Measurements from ENCODE around the gene GUK1. TPM values are rescaled to one million over a fixed set of nuclear protein-coding genes. Genes with fewer than 3 reads are reported as not detected.
"Not testable (repeated sequence)": the region's sequence is repeated elsewhere in the genome, so short reads cannot be mapped to it uniquely, and the experiment has no call there.

Gene GUK1
- total RNA-seq, 1 donor from 2014 or later: 101 TPM

GRCh38 chr1:228172591-228173527 is 32.8 kb downstream of the GUK1 start:
- no peak overlapping the region for H3K27ac Mint-ChIP-seq
- H3K36me3 Mint-ChIP-seq (ENCODE audit: insufficient read depth): no peaks in the 10 kb centered on the region

DNA sequence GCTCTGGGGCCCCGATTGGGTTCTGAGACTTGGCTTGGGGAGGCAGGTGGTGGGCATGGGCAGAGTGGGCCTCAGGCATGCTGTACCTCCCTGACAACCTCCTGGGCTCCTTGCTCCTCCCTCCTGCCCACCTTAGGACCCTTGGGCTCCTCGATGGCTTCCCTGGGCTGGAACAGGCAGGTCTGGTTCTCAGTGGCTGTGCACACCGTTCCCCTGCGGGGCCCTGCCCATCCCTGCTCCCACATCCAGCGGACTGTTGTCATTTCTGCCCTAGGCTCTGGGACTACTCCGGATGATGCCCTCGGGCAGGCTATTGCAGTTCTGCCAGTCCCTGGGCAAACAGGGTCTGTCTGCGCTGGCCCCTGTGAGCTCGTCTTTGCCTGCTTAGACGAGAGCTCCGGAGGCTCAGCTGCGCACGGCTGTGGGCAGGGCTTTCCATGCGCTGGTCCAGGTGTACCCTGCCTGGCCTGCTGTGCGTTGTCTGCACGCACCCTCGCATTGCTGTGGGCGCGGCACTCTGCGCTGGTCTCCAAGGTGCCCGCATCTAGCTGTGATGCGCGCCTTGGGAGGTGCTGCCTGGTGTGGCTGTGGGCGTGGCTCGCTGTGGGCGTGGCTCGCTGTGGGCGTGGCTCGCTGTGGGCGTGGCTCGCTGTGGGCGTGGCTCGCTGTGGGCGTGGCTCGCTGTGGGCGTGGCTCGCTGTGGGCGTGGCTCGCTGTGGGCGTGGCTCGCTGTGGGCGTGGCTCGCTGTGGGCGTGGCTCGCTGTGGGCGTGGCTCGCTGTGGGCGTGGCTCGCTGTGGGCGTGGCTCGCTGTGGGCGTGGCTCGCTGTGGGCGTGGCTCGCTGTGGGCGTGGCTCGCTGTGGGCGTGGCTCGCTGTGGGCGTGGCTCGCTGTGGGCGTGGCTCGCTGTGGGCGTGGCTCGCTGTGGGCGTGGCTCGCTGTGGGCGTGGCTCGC is 33.7 kb downstream of the GUK1 start:
- H3K27me3 Mint-ChIP-seq; H3K4me1 Mint-ChIP-seq (ENCODE audit: low read depth); H3K27ac Mint-ChIP-seq; H3K36me3 Mint-ChIP-seq (ENCODE audit: insufficient read depth); H3K4me3 Mint-ChIP-seq (ENCODE audit: low read depth); H3K9me3 Mint-ChIP-seq (ENCODE audit: low read depth); DNase-seq (ENCODE audit: low spot score, unreplicated experiment): not testable (repeated sequence)

More at GRCh38 chr1:228172591-228173527, 32.8 kb downstream of the GUK1 start:
- no peaks in the 10 kb centered on the region for H3K9me3 Mint-ChIP-seq (ENCODE audit: low read depth)
- H3K4me3 Mint-ChIP-seq (ENCODE audit: low read depth): no peak overlapping the region
- DNase-seq (ENCODE audit: low spot score, unreplicated experiment): no peak
- H3K27me3 Mint-ChIP-seq: no peaks in the 10 kb centered on the region
- TF ChIP-seq, protein P1, sequence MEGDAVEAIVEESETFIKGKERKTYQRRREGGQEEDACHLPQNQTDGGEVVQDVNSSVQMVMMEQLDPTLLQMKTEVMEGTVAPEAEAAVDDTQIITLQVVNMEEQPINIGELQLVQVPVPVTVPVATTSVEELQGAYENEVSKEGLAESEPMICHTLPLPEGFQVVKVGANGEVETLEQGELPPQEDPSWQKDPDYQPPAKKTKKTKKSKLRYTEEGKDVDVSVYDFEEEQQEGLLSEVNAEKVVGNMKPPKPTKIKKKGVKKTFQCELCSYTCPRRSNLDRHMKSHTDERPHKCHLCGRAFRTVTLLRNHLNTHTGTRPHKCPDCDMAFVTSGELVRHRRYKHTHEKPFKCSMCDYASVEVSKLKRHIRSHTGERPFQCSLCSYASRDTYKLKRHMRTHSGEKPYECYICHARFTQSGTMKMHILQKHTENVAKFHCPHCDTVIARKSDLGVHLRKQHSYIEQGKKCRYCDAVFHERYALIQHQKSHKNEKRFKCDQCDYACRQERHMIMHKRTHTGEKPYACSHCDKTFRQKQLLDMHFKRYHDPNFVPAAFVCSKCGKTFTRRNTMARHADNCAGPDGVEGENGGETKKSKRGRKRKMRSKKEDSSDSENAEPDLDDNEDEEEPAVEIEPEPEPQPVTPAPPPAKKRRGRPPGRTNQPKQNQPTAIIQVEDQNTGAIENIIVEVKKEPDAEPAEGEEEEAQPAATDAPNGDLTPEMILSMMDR (IDR thresholded peaks at IDR 0.05; ENCODE audit: unreplicated experiment): no peak
- no peaks in the 10 kb centered on the region for H3K4me1 Mint-ChIP-seq (ENCODE audit: low read depth)

GRCh38 chr1:228174482-228175315 is 34.6 kb downstream of the GUK1 start:
- no peaks in the 10 kb centered on the region for H3K36me3 Mint-ChIP-seq (ENCODE audit: insufficient read depth)
- DNase-seq (ENCODE audit: low spot score, unreplicated experiment): no peak
- no peaks in the 10 kb centered on the region for H3K4me1 Mint-ChIP-seq (ENCODE audit: low read depth)
- H3K4me3 Mint-ChIP-seq (ENCODE audit: low read depth): no peak overlapping the region
- H3K9me3 Mint-ChIP-seq (ENCODE audit: low read depth): no peaks in the 10 kb centered on the region
- no peak overlapping the region for H3K27ac Mint-ChIP-seq
- TF ChIP-seq, protein P1 (IDR thresholded peaks at IDR 0.05; ENCODE audit: unreplicated experiment): no peak
- H3K27me3 Mint-ChIP-seq: no peaks in the 10 kb centered on the region

- DNase-seq (ENCODE audit: low spot score, unreplicated experiment): no peak
- TF ChIP-seq, protein P1 (IDR thresholded peaks at IDR 0.05; ENCODE audit: unreplicated experiment): no peak
- Mint-ChIP-seq H3K4me3 (ENCODE audit: low read depth) (no peak overlapping the region), H3K36me3 (ENCODE audit: insufficient read depth) (no peaks in the 10 kb centered on the region), H3K4me1 (ENCODE audit: low read depth) (no peaks in the 10 kb centered on the region), H3K27me3 (no peaks in the 10 kb centered on the region), H3K27ac (no peak overlapping the region), H3K9me3 (ENCODE audit: low read depth) (no peaks in the 10 kb centered on the region)
Observed at GRCh38 chr1:228175316-228176023, 35.4 kb downstream of the GUK1 start.

- no peak overlapping the region for H3K27ac Mint-ChIP-seq
- no peaks in the 10 kb centered on the region for H3K36me3 Mint-ChIP-seq (ENCODE audit: insufficient read depth)
- H3K27me3 Mint-ChIP-seq: no peaks in the 10 kb centered on the region
- H3K9me3 Mint-ChIP-seq (ENCODE audit: low read depth): no peaks in the 10 kb centered on the region
- TF ChIP-seq, protein P1 (IDR thresholded peaks at IDR 0.05; ENCODE audit: unreplicated experiment): no peak
- no peak overlapping the region for H3K4me3 Mint-ChIP-seq (ENCODE audit: low read depth)
- no peaks in the 10 kb centered on the region for H3K4me1 Mint-ChIP-seq (ENCODE audit: low read depth)
- DNase-seq (ENCODE audit: low spot score, unreplicated experiment): no peak
Observed at GRCh38 chr1:228176024-228176395, 35.9 kb downstream of the GUK1 start.

Measured in progenitor cell of endocrine pancreas (in vitro differentiated cells).